Hepatocyte (in vitro differentiated cells): ENCODE measurements around the gene DTD1. TPM values are rescaled to one million over a fixed set of nuclear protein-coding genes. Genes with fewer than 3 reads are reported as not detected.

Experiments used
- DNase-seq: peaks from one replicate; pipeline ENCODE4 v3.0.0-alpha.2; 2016; ENCODE audit warnings: low spot score
- H2AFZ ChIP-seq: fragments of 200-600 bp; sonication (generic); 2 replicates; pipeline ENCODE4 v1.6.0; 2016; ENCODE audit warnings: antibody characterized with exemption, mild to moderate bottlenecking
- H3K27ac ChIP-seq: fragments of 200-600 bp; sonication (generic); 2 replicates; pipeline ENCODE4 v1.5.1; 2016; ENCODE audit warnings: mild to moderate bottlenecking
- H3K27me3 ChIP-seq: fragments of 200-600 bp; sonication (generic); 2 replicates; pipeline ENCODE4 v1.6.1; 2016
- H3K36me3 ChIP-seq: fragments of 200-600 bp; sonication (generic); replicated peaks from 2 replicates; pipeline ENCODE4 v1.5.1; 2016; ENCODE audit warnings: low read depth; ENCODE audit not compliant: insufficient read depth
- H3K4me1 ChIP-seq: fragments of 200-600 bp; sonication (generic); 2 replicates; pipeline ENCODE4 v1.5.1; 2016; ENCODE audit warnings: mild to moderate bottlenecking, moderate library complexity; ENCODE audit not compliant: insufficient read depth
- H3K4me2 ChIP-seq: fragments of 200-600 bp; sonication (generic); 2 replicates; pipeline ENCODE4 v1.6.0; 2016
- H3K4me3 ChIP-seq: fragments of 200-600 bp; sonication (generic); 2 replicates; pipeline ENCODE4 v1.5.1; 2016; ENCODE audit warnings: mild to moderate bottlenecking
- H3K79me2 ChIP-seq: fragments of 200-600 bp; sonication (generic); 2 replicates; pipeline ENCODE4 v1.6.0; 2017; ENCODE audit warnings: mild to moderate bottlenecking
- H3K9me2 ChIP-seq: fragments of 200-600 bp; sonication (generic); replicated peaks from 2 replicates; pipeline ENCODE4 v1.6.0; 2017; ENCODE audit warnings: mild to moderate bottlenecking; ENCODE audit not compliant: insufficient read depth
- H3K9me3 ChIP-seq: fragments of 200-600 bp; sonication (generic); 2 replicates; pipeline ENCODE4 v1.5.1; 2016; ENCODE audit warnings: low read depth, mild to moderate bottlenecking
- H4K20me1 ChIP-seq: fragments of 200-600 bp; sonication (generic); 2 replicates; pipeline ENCODE4 v1.6.0; 2016; ENCODE audit warnings: mild to moderate bottlenecking; ENCODE audit not compliant: insufficient read depth, poor library complexity, severe bottlenecking
- EZH2 ChIP-seq: fragments of 200-600 bp; sonication (generic); IDR thresholded peaks from 2 replicates; pipeline ENCODE4 v1.6.1; 2016; ENCODE audit warnings: antibody characterized with exemption, mild to moderate bottlenecking, borderline replicate concordance
- EZH2phosphoT487 ChIP-seq: fragments of 200-600 bp; sonication (generic); IDR thresholded peaks from one replicate; pipeline ENCODE4 v1.6.1; 2018; ENCODE audit warnings: antibody characterized with exemption, mild to moderate bottlenecking, low read depth, moderate library complexity; ENCODE audit not compliant: unreplicated experiment, severe bottlenecking
- WGBS: methylation state at CpG from one replicate; pipeline ENCODE4 v1.1.6; 2016; ENCODE audit warnings: low lambda C conversion rate; ENCODE audit errors: missing lambda C conversion rate; 5-methylcytosine and 5-hydroxymethylcytosine counted together
- polyA plus RNA-seq: library from polyadenylated mRNA; unstranded; fragments of >200 nt; fragmentation: Nextera tagmentation; extraction: Ambion mirVana; gene quantifications from 2 replicates; pipeline ENCODE4 v1.2.1, GENCODE V29; 2016
- total RNA-seq: library from RNA; depleted of rRNA; stranded (reverse); fragments of >200 nt; gene quantifications from 2 replicates; pipeline ENCODE4 v1.2.3, GENCODE V29; 2014
- TF ChIP-seq, protein P1 (sequence below): fragments of 200-600 bp; sonication (generic); IDR thresholded peaks from 2 replicates; pipeline ENCODE4 v1.5.1; 2016; ENCODE audit warnings: antibody characterized with exemption, mild to moderate bottlenecking; ENCODE audit not compliant: poor library complexity

Gene DTD1
- total and polyA plus RNA-seq, 2 experiments from 2014 or later, result 30.1 to 40.1 TPM

GRCh38 chr20:18705490-18705889, 117.6 kb downstream of the DTD1 start:
- Histone ChIP-seq H3K4me2 (no peak overlapping the region), H4K20me1 (no peaks in the 10 kb centered on the region), H3K36me3 (no peaks in the 10 kb centered on the region), H2AFZ (no peak overlapping the region), H3K79me2 (no peaks in the 10 kb centered on the region), H3K27me3 (no peaks in the 10 kb centered on the region), H3K9me2 (no peaks in the 10 kb centered on the region), H3K4me3 (no peak overlapping the region), H3K27ac (peak overlapping the region; percentile 33), H3K9me3 (no peaks in the 10 kb centered on the region), H3K4me1 (no peaks in the 10 kb centered on the region)
- WGBS, result 76% methylated on average over 3 of the region's 3 CpGs
- TF ChIP-seq EZH2phosphoT487 (no peak), EZH2 (no peak)
- TF ChIP-seq, protein P1, sequence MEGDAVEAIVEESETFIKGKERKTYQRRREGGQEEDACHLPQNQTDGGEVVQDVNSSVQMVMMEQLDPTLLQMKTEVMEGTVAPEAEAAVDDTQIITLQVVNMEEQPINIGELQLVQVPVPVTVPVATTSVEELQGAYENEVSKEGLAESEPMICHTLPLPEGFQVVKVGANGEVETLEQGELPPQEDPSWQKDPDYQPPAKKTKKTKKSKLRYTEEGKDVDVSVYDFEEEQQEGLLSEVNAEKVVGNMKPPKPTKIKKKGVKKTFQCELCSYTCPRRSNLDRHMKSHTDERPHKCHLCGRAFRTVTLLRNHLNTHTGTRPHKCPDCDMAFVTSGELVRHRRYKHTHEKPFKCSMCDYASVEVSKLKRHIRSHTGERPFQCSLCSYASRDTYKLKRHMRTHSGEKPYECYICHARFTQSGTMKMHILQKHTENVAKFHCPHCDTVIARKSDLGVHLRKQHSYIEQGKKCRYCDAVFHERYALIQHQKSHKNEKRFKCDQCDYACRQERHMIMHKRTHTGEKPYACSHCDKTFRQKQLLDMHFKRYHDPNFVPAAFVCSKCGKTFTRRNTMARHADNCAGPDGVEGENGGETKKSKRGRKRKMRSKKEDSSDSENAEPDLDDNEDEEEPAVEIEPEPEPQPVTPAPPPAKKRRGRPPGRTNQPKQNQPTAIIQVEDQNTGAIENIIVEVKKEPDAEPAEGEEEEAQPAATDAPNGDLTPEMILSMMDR, result no peak
- peak; percentile 30 for DNase-seq

DNA sequence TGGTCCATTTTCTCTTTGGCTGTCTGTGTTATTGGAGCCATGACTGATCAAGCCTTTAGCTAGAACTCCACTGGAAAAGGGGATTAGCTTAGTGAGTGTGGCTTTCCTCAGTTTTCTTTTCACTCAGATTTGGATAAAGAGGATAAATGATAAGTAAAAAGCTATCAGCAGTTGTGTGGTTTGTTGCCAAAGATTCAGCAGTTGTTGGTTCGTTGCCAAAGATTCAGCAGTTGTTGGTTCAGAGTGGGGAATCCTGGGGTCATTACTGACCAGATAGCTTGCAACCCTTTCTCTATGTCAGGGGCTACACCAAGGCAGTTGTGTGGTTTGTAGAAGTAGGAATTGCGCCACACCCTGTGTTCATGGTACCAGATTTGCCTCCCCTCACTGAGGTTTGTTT, 118.1 kb downstream of the DTD1 start:
- 89% methylated on average over 2 of the region's 2 CpGs for WGBS
- DNase-seq, result no peak
- peak overlapping the region; percentile 8 for H3K27ac ChIP-seq
- H4K20me1 ChIP-seq, result no peaks in the 10 kb centered on the region
- H3K4me1 ChIP-seq, result no peaks in the 10 kb centered on the region
- no peaks in the 10 kb centered on the region for H3K27me3 ChIP-seq
- no peaks in the 10 kb centered on the region for H3K9me3 ChIP-seq
- no peaks in the 10 kb centered on the region for H3K36me3 ChIP-seq
- no peaks in the 10 kb centered on the region for H3K9me2 ChIP-seq
- H2AFZ ChIP-seq, result no peak overlapping the region
- H3K4me2 ChIP-seq, result no peak overlapping the region
- TF ChIP-seq EZH2 (no peak), EZH2phosphoT487 (no peak)
- TF ChIP-seq, protein P1, result no peak
- H3K79me2 ChIP-seq, result no peaks in the 10 kb centered on the region
- no peak overlapping the region for H3K4me3 ChIP-seq

GRCh38 chr20:18712131-18712530, 124.3 kb downstream of the DTD1 start:
- Histone ChIP-seq H2AFZ (no peak overlapping the region), H3K9me2 (no peaks in the 10 kb centered on the region), H3K9me3 (no peaks in the 10 kb centered on the region), H3K36me3 (no peaks in the 10 kb centered on the region), H3K4me2 (no peak overlapping the region), H3K4me3 (no peak overlapping the region), H3K27me3 (no peaks in the 10 kb centered on the region), H3K4me1 (no peaks in the 10 kb centered on the region), H3K79me2 (no peaks in the 10 kb centered on the region), H3K27ac (no peak overlapping the region), H4K20me1 (no peaks in the 10 kb centered on the region)
- TF ChIP-seq EZH2, result no peak
- TF ChIP-seq EZH2phosphoT487, result no peak
- TF ChIP-seq, protein P1, result no peak
- DNase-seq, result no peak
- 90% methylated on average over 1 of the region's 1 CpG for WGBS

- no peak for TF ChIP-seq EZH2phosphoT487
- TF ChIP-seq EZH2, result no peak
- TF ChIP-seq, protein P1, result no peak
- H3K27me3 ChIP-seq, result no peaks in the 10 kb centered on the region
- H3K27ac ChIP-seq, result no peak overlapping the region
- no peaks in the 10 kb centered on the region for H4K20me1 ChIP-seq
- H3K4me3 ChIP-seq, result no peak overlapping the region
- no peaks in the 10 kb centered on the region for H3K79me2 ChIP-seq
- no peaks in the 10 kb centered on the region for H3K9me2 ChIP-seq
- WGBS, result 31% methylated on average over 3 of the region's 3 CpGs
- no peak overlapping the region for H2AFZ ChIP-seq
- DNase-seq, result no peak
- no peak overlapping the region for H3K4me2 ChIP-seq
- H3K9me3 ChIP-seq, result no peaks in the 10 kb centered on the region
- no peaks in the 10 kb centered on the region for H3K36me3 ChIP-seq
- H3K4me1 ChIP-seq, result no peaks in the 10 kb centered on the region
These were observed 125.0 kb downstream of the DTD1 start for GRCh38 chr20:18712882-18713281.
